ENCODE data around the gene TPST2. TPM values are rescaled to one million over a fixed set of nuclear protein-coding genes. Genes with fewer than 3 reads are reported as not detected.

TPST2 gene
- total and polyA plus RNA-seq, 2 experiments from 2014 or later, result 35.1 to 58.3 TPM

- no peak overlapping the region for H3K27ac ChIP-seq
- peaks cover 7% of the 10 kb centered on the region for H3K4me1 ChIP-seq (ENCODE audit: insufficient read depth)
- no peak for TF ChIP-seq EZH2 (IDR thresholded peaks at IDR 0.05; ENCODE audit: insufficient read depth, poor library complexity, severe bottlenecking)
- no peak for TF ChIP-seq EZH2phosphoT487 (IDR thresholded peaks at IDR 0.05; ENCODE audit: insufficient read depth, low read depth)
- H3K9me2 ChIP-seq (ENCODE audit: insufficient read depth), result no peaks in the 10 kb centered on the region
- WGBS, 2 experiments (ENCODE audit: low coverage in 1 of 2, low lambda C conversion rate in 2 of 2, missing lambda C conversion rate in 2 of 2), result 91 to 92% methylated on average over 25 of the region's 25 CpGs
- peaks cover 5% of the 10 kb centered on the region for H3K79me2 ChIP-seq (ENCODE audit: insufficient read depth)
- no peak for DNase-seq
- in situ Hi-C loops (cut with MboI), result no loop called here
- H3K4me3 ChIP-seq, result no peak overlapping the region
- H3F3A ChIP-seq (ENCODE audit: insufficient read depth), result peaks cover 24% of the 10 kb centered on the region
- H3K27me3 ChIP-seq (replicated peaks; ENCODE audit: insufficient read depth), result no peaks in the 10 kb centered on the region
- no peak overlapping the region for H2AFZ ChIP-seq
- H3K9ac ChIP-seq, result no peak overlapping the region
- H3K4me2 ChIP-seq (ENCODE audit: unreplicated experiment), result no peak overlapping the region
- no peaks in the 10 kb centered on the region for H4K20me1 ChIP-seq (ENCODE audit: insufficient read depth)
- H3K9me3 ChIP-seq (ENCODE audit: low read depth), result no peaks in the 10 kb centered on the region
- H3K36me3 ChIP-seq (ENCODE audit: low read depth), result peaks cover 60% of the 10 kb centered on the region
Measured at GRCh38 chr22:26499188-26499703, 90.7 kb downstream of the TPST2 start.

- H3F3A ChIP-seq (ENCODE audit: insufficient read depth), result peaks cover 10% of the 10 kb centered on the region
- no peaks in the 10 kb centered on the region for H3K9me3 ChIP-seq (ENCODE audit: low read depth)
- 88 to 96% methylated on average over 4 of the region's 4 CpGs for WGBS, 2 experiments (ENCODE audit: low coverage in 1 of 2, low lambda C conversion rate in 2 of 2, missing lambda C conversion rate in 2 of 2)
- no peak overlapping the region for H3K4me2 ChIP-seq (ENCODE audit: unreplicated experiment)
- no peak overlapping the region for H3K4me3 ChIP-seq
- H2AFZ ChIP-seq, result no peak overlapping the region
- DNase-seq, result no peak
- H3K27ac ChIP-seq, result no peak overlapping the region
- in situ Hi-C loops (cut with MboI), result no loop called here
- no peaks in the 10 kb centered on the region for H3K27me3 ChIP-seq (replicated peaks; ENCODE audit: insufficient read depth)
- H4K20me1 ChIP-seq (ENCODE audit: insufficient read depth), result no peaks in the 10 kb centered on the region
- peaks cover 52% of the 10 kb centered on the region for H3K36me3 ChIP-seq (ENCODE audit: low read depth)
- H3K9me2 ChIP-seq (ENCODE audit: insufficient read depth), result no peaks in the 10 kb centered on the region
- TF ChIP-seq EZH2phosphoT487 (IDR thresholded peaks at IDR 0.05; ENCODE audit: insufficient read depth, low read depth) (no peak), EZH2 (IDR thresholded peaks at IDR 0.05; ENCODE audit: insufficient read depth, poor library complexity, severe bottlenecking) (no peak)
- peaks cover 7% of the 10 kb centered on the region for H3K4me1 ChIP-seq (ENCODE audit: insufficient read depth)
- H3K79me2 ChIP-seq (ENCODE audit: insufficient read depth), result peaks cover 5% of the 10 kb centered on the region
- no peak overlapping the region for H3K9ac ChIP-seq
Measured at GRCh38 chr22:26496456-26496855, 93.5 kb downstream of the TPST2 start.

GRCh38 chr22:26494506-26494905, 95.4 kb downstream of the TPST2 start:
- Histone ChIP-seq H3K9ac (no peak overlapping the region), H3K4me3 (no peak overlapping the region), H3K9me2 (ENCODE audit: insufficient read depth) (no peaks in the 10 kb centered on the region), H4K20me1 (ENCODE audit: insufficient read depth) (no peaks in the 10 kb centered on the region), H3K27me3 (replicated peaks; ENCODE audit: insufficient read depth) (no peaks in the 10 kb centered on the region), H3K4me2 (ENCODE audit: unreplicated experiment) (no peak overlapping the region), H3F3A (ENCODE audit: insufficient read depth) (no peaks in the 10 kb centered on the region), H3K9me3 (ENCODE audit: low read depth) (no peaks in the 10 kb centered on the region), H3K79me2 (ENCODE audit: insufficient read depth) (peaks cover 2% of the 10 kb centered on the region), H3K27ac (no peak overlapping the region), H3K4me1 (ENCODE audit: insufficient read depth) (no peaks in the 10 kb centered on the region), H2AFZ (no peak overlapping the region), H3K36me3 (ENCODE audit: low read depth) (peaks cover 51% of the 10 kb centered on the region)
- in situ Hi-C loops (cut with MboI), result no loop called here
- TF ChIP-seq EZH2phosphoT487 (IDR thresholded peaks at IDR 0.05; ENCODE audit: insufficient read depth, low read depth) (no peak), EZH2 (IDR thresholded peaks at IDR 0.05; ENCODE audit: insufficient read depth, poor library complexity, severe bottlenecking) (no peak)
- no peak for DNase-seq

- H3K9ac ChIP-seq, result no peak overlapping the region
- H3K4me1 ChIP-seq (ENCODE audit: insufficient read depth), result no peaks in the 10 kb centered on the region
- H4K20me1 ChIP-seq (ENCODE audit: insufficient read depth), result no peaks in the 10 kb centered on the region
- H2AFZ ChIP-seq, result no peak overlapping the region
- no peaks in the 10 kb centered on the region for H3K9me3 ChIP-seq (ENCODE audit: low read depth)
- in situ Hi-C loops (cut with MboI), result no loop called here
- H3K27me3 ChIP-seq (replicated peaks; ENCODE audit: insufficient read depth), result no peaks in the 10 kb centered on the region
- 95 to 96% methylated on average over 9 of the region's 9 CpGs for WGBS, 2 experiments (ENCODE audit: low coverage in 1 of 2, low lambda C conversion rate in 2 of 2, missing lambda C conversion rate in 2 of 2)
- no peak overlapping the region for H3K4me2 ChIP-seq (ENCODE audit: unreplicated experiment)
- TF ChIP-seq EZH2phosphoT487 (IDR thresholded peaks at IDR 0.05; ENCODE audit: insufficient read depth, low read depth) (no peak), EZH2 (IDR thresholded peaks at IDR 0.05; ENCODE audit: insufficient read depth, poor library complexity, severe bottlenecking) (no peak)
- H3F3A ChIP-seq (ENCODE audit: insufficient read depth), result no peaks in the 10 kb centered on the region
- no peaks in the 10 kb centered on the region; the same call in 1 of the 2 replicates for H3K79me2 ChIP-seq (ENCODE audit: insufficient read depth)
- H3K4me3 ChIP-seq, result no peak overlapping the region
- peaks cover 35% of the 10 kb centered on the region for H3K36me3 ChIP-seq (ENCODE audit: low read depth)
- DNase-seq, result no peak
- no peak overlapping the region for H3K27ac ChIP-seq
- H3K9me2 ChIP-seq (ENCODE audit: insufficient read depth), result no peaks in the 10 kb centered on the region
Measured at GRCh38 chr22:26492220-26492619, 97.7 kb downstream of the TPST2 start.

Measured in GM23248 (cell line).